HL-60 (cell line): ENCODE measurements around the gene SDCBP2.

ENCODE experiments used
- DNase-seq, 2 experiments: peaks; one replicate each; pipeline ENCODE4 v3.0.0-alpha.2; 2010 to 2020; ENCODE audit warnings: low read depth in 1 of 2, low spot score in 1 of 2
- H3K27ac ChIP-seq: fragments of 250-450 bp; sonication (Bioruptor Pico); replicated peaks from 2 replicates; pipeline ENCODE4 v1.5.1; 2020; ENCODE audit warnings: mild to moderate bottlenecking, moderate library complexity
- H3K27me3 ChIP-seq: fragments of 250-450 bp; sonication (Bioruptor Pico); 2 replicates; pipeline ENCODE4 v1.5.1; 2021; ENCODE audit warnings: mild to moderate bottlenecking, moderate library complexity; ENCODE audit not compliant: insufficient read depth, poor library complexity, severe bottlenecking
- H3K4me3 ChIP-seq: replicated peaks from 2 replicates; pipeline ENCODE4 v1.5.1; 2011; ENCODE audit warnings: mild to moderate bottlenecking, control low read depth, low read length; ENCODE audit not compliant: insufficient read depth
- CTCF ChIP-seq: IDR thresholded peaks from one replicate; pipeline ENCODE4 v1.5.1; 2011; ENCODE audit warnings: low read length, control low read depth, inconsistent platforms; ENCODE audit not compliant: insufficient read depth
- GABPA ChIP-seq: IDR thresholded peaks from 2 replicates; pipeline ENCODE4 v1.6.1; 2012; ENCODE audit warnings: low read depth
- POLR2AphosphoS5 ChIP-seq: IDR thresholded peaks from 2 replicates; pipeline ENCODE4 v1.6.1; 2012; ENCODE audit warnings: low read depth
- SPI1 ChIP-seq: IDR thresholded peaks from 2 replicates; pipeline ENCODE4 v1.6.1; 2012; ENCODE audit warnings: low read depth, mild to moderate bottlenecking, borderline replicate concordance
- TF ChIP-seq, protein P1 (sequence below): IDR thresholded peaks from 2 replicates; pipeline ENCODE4 v1.6.1; 2012; ENCODE audit warnings: low read depth; ENCODE audit not compliant: insufficient replicate concordance

Gene SDCBP2

DNA sequence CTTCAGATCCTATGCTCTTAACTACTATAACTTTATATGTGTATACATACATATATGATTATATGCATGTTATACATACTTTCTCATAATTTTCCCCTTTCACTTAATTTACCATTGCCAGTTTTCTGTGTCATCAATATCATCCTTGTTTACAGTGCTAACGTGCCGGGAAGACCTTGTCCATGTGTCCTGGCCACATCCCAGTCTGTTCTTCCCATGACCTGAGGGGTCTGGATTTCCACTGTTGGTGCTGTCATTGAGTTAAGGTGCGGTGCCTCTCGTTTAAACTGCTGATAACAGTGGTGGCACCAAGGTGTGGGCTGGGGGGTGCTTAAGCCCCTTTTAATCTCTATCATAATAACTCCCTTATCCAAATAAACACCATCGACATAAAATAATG lies 8.5 kb upstream of the SDCBP2 start:
- no peak overlapping the region for H3K4me3 ChIP-seq
- TF ChIP-seq GABPA: no peak
- TF ChIP-seq POLR2AphosphoS5: no peak
- TF ChIP-seq, protein P1, sequence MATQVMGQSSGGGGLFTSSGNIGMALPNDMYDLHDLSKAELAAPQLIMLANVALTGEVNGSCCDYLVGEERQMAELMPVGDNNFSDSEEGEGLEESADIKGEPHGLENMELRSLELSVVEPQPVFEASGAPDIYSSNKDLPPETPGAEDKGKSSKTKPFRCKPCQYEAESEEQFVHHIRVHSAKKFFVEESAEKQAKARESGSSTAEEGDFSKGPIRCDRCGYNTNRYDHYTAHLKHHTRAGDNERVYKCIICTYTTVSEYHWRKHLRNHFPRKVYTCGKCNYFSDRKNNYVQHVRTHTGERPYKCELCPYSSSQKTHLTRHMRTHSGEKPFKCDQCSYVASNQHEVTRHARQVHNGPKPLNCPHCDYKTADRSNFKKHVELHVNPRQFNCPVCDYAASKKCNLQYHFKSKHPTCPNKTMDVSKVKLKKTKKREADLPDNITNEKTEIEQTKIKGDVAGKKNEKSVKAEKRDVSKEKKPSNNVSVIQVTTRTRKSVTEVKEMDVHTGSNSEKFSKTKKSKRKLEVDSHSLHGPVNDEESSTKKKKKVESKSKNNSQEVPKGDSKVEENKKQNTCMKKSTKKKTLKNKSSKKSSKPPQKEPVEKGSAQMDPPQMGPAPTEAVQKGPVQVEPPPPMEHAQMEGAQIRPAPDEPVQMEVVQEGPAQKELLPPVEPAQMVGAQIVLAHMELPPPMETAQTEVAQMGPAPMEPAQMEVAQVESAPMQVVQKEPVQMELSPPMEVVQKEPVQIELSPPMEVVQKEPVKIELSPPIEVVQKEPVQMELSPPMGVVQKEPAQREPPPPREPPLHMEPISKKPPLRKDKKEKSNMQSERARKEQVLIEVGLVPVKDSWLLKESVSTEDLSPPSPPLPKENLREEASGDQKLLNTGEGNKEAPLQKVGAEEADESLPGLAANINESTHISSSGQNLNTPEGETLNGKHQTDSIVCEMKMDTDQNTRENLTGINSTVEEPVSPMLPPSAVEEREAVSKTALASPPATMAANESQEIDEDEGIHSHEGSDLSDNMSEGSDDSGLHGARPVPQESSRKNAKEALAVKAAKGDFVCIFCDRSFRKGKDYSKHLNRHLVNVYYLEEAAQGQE: no peak
- TF ChIP-seq SPI1: no peak
- no peak for TF ChIP-seq CTCF
- H3K27ac ChIP-seq: no peak overlapping the region
- H3K27me3 ChIP-seq: no peaks in the 10 kb centered on the region
- DNase-seq: no peak

- Histone ChIP-seq H3K4me3 (no peak overlapping the region), H3K27ac (no peak overlapping the region), H3K27me3 (no peaks in the 10 kb centered on the region)
- TF ChIP-seq, protein P1: no peak
- TF ChIP-seq GABPA: no peak
- TF ChIP-seq SPI1: no peak
- no peak for TF ChIP-seq POLR2AphosphoS5
- no peak for TF ChIP-seq CTCF
- DNase-seq: no peak
Measured at GRCh38 chr20:1336699-1337367, 7.9 kb upstream of the SDCBP2 start.

DNA sequence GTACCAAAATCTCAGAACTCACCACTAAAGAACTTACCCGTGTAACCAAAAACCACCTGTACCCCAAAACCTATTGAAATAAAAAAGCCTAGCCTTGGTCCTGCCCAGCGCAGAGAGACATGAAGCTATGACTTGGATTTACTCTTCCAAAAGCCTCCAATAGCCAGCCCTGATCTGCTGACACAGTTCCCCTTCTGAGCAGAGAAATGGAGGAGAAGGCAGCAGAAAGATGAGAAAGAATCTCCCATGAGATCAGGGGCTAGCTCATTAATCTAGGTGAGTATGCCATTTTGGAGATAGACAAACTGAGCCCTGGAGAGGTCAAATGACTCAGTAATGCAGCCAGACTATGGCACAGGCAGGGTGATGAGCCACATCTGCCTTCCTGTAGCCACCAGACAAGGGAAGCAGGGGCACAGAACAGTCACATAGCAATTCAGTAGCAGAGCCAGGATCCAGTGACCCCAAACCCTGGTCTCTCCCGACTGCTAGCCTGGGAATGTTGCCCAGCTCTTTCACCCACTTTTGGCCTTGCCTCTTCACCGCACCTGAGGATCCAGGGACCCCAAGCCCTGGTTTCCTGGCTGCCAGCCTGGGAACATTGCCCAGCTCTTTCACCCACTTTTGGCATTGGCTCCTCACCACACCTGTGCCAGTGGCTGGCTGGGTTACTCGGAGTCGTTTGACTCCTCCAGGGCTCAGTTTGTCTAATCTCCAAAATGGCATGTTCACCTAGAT lies 7.2 kb upstream of the SDCBP2 start:
- no peak for DNase-seq

DNA sequence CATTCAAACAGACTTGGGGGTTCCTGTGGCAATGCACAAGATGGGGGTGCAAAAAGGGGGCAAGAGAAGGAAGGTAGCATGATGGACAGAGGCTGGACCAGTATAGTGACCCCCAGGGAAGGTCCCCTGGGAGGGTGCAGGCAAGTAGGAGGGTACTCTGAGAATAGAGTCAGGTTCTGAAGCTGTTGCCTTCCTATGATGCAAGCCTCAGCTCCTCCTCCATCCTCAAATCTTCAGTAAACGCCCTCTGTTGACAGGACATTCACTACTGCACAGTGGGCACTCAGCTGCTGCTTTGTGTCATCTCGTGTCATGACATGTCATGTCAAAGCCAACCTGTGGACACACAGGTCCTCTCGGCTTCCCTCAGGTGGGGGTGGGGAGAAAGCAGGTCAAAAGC lies 5.8 kb upstream of the SDCBP2 start:
- peak; percentile 38 to 42 for DNase-seq
- no peaks in the 10 kb centered on the region for H3K27me3 ChIP-seq

More for the DNA sequence above, 7.2 kb upstream of the SDCBP2 start:
- TF ChIP-seq POLR2AphosphoS5 (no peak), SPI1 (no peak), GABPA (no peak)
- Histone ChIP-seq H3K27ac (no peak overlapping the region), H3K27me3 (no peaks in the 10 kb centered on the region), H3K4me3 (no peak overlapping the region)

More for the DNA sequence above, 5.8 kb upstream of the SDCBP2 start:
- Histone ChIP-seq H3K4me3 (no peak overlapping the region), H3K27ac (no peak overlapping the region)
- TF ChIP-seq CTCF: peak; percentile 1
- TF ChIP-seq, protein P1: no peak
